G401.6 (cell line): Measurements from ENCODE around the gene ZBTB32.
A peak's percentile ranks its signal among the peaks of the same experiment; 100 is the strongest.
"Not testable (repeated sequence)": the region's sequence is repeated elsewhere in the genome, so short reads cannot be mapped to it uniquely, and the experiment has no call there.

Experiments
- FAIRE-seq: peaks from 2 replicates; lab custom pipeline; 2012; peaks lifted over from hg19 to GRCh38; lab: Jason Lieb, UNC

The ZBTB32 gene, protein sequence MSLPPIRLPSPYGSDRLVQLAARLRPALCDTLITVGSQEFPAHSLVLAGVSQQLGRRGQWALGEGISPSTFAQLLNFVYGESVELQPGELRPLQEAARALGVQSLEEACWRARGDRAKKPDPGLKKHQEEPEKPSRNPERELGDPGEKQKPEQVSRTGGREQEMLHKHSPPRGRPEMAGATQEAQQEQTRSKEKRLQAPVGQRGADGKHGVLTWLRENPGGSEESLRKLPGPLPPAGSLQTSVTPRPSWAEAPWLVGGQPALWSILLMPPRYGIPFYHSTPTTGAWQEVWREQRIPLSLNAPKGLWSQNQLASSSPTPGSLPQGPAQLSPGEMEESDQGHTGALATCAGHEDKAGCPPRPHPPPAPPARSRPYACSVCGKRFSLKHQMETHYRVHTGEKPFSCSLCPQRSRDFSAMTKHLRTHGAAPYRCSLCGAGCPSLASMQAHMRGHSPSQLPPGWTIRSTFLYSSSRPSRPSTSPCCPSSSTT

GRCh38 chr19:35704218-35704617 lies at the start of gene ZBTB32:
Gene ZBTB32 (plus strand): TSS chr19:35704558. CDS start chr19:35714627, 10,069 bp downstream.
- FAIRE-seq: no peak

GRCh38 chr19:35654828-35655227 lies 49.5 kb upstream of the ZBTB32 start:
- FAIRE-seq: not testable (repeated sequence)

GRCh38 chr19:35655600-35655999 lies 48.8 kb upstream of the ZBTB32 start:
- no peak for FAIRE-seq

DNA sequence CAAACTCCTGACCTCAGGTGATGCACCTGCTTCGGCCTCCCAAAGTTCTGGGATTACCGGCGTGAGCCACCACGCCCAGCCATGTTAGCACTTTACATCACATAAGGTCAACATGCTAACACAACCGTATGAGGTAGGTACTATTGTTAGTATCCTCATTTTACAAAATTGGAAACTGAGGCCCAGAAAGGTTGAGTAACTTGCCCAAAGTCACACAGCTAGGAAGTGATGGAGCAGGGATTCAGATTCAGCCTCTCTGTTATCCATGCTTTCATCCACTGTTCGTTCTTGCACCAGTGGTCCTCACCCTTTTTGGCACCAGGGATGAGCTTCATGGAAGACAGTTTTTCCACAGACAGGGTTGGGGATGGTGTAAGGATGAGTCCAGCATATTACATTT lies 47.7 kb upstream of the ZBTB32 start:
- FAIRE-seq: no peak

DNA sequence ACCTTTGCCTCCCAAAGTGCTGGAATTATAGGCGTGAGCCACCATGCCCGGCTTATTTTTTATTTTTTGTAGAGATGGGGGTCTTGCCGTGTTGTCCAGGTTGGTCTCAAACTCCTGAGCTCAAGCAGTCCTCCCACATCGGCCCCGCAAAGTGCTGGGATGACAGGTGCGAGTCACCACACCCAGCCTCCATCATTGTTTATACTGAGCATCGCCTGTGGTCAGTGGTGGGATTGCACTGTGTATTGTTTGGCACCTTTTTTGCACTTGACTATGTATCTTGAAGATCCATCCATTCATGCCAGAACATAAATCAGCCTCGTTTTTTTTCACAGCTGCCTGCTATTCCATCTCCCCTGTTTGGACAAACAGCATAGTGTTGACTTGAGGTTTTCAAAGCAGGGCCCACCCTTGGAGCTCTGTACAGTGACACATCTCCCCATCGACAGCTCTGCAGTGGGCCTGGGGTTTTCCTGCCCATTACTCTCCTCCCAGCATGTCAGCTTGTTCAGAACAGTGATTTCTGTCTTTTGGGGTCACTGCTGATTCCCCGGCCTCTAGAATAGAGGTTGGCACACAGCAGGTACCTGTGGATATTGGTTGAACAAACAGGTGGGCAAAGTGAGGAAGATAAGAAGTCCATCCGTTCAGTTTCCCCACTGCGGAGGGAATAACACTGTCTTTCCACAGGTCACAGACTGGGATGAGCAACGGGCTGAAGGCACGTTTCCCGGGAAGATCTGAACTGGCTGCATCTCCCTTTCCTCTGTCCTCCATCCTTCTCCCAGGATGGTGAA lies 46.3 kb upstream of the ZBTB32 start:
- FAIRE-seq: no peak

DNA sequence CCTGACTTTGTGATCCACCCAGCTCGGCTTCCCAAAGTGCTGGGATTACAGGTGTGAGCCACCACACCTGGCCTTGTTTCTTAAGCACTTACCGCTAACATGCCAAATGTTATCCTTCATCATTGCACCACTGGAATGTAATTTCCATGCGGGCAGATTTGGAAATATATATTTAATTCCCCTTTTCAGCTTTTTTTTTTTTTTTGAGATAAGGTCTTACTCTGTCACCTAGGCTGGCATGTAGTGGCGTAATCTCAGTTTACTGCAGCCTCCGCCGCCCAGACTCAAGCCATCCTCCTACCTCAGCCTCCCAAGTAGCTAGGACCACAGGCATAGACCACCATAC lies 42.4 kb upstream of the ZBTB32 start:
- no peak for FAIRE-seq

DNA sequence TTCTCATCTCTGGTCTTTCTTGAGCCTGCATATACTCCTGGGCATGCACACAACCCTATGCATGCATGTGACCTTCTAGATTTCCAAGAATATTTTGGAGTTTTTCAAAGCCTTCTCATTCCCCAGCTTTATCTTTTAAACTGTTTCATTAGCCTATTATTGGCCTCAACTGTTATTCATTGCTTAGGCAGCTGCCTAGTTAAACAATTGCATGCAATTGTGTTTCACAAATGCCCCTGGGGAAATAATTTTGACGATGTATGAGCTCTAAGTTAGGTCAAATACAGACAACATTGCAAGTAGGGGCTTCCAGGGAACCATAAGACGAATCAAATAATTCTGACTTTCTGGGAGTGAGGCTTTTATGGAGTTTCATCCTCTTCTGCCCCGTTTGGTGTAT lies 40.4 kb upstream of the ZBTB32 start:
- no peak for FAIRE-seq

- FAIRE-seq: no peak
Measured at GRCh38 chr19:35665157-35665556, 39.2 kb upstream of the ZBTB32 start.

DNA sequence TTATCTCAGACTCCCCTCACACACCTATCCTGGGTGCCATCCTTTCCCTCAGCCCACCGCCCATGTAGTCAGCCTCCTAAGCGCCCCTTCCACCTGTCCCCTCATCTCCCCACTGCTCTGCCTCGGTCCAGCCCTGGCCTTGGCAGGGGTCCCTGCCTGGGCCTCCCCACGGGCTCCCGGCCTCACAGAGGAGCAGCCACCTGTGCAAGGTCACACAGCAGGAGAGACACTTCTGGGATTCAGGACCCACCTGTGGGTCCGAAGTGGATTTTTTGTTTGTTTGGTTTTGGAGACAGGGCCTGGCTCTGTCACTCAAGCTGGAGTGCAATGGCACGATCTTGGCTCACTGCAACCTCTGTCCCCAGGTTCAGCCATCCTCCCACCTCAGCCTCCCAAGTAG lies 38.8 kb upstream of the ZBTB32 start:
- FAIRE-seq: no peak

- no peak for FAIRE-seq
Measured at GRCh38 chr19:35666251-35666913, 38.0 kb upstream of the ZBTB32 start, which contains the start of gene UPK1A. Gene UPK1A (plus strand): TSS chr19:35666517. CDS start chr19:35666813, 296 bp downstream.

GRCh38 chr19:35669566-35669965 lies 34.8 kb upstream of the ZBTB32 start:
- FAIRE-seq: no peak

GRCh38 chr19:35669974-35670373 lies 34.4 kb upstream of the ZBTB32 start:
- FAIRE-seq: no peak

GRCh38 chr19:35670686-35671085 lies 33.7 kb upstream of the ZBTB32 start:
- FAIRE-seq: no peak

GRCh38 chr19:35671818-35672217 lies 32.5 kb upstream of the ZBTB32 start:
- no peak for FAIRE-seq

DNA sequence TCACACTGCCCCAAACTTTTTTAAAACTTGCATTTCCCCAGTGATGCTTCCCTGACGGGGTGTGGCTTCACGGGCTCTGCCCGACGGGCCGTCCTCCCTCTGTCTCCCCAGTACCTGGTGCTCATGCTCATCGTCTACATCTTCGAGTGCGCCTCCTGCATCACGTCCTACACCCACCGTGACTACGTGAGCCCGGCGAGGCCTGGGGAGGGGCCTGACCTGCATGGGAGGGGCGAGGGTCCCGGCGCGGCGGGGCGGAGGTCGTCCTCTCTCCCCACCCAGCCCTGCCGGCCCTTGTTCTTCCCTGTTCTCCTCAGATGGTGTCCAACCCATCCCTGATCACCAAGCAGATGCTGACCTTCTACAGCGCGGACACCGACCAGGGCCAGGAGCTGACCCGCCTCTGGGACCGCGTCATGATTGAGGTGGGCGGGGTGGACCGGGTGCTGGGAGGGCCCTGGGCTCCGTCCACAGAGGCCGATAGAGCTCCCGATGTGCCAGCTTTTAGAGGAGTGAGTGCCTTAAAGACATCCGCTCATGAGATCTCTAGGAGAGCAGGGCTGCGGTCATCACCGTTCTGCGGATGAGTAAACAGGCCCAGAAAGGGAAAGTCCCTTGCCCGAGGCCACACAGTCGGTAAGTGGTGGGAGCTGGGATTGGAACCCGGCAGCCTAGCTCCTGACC lies 31.1 kb upstream of the ZBTB32 start:
- FAIRE-seq: no peak

DNA sequence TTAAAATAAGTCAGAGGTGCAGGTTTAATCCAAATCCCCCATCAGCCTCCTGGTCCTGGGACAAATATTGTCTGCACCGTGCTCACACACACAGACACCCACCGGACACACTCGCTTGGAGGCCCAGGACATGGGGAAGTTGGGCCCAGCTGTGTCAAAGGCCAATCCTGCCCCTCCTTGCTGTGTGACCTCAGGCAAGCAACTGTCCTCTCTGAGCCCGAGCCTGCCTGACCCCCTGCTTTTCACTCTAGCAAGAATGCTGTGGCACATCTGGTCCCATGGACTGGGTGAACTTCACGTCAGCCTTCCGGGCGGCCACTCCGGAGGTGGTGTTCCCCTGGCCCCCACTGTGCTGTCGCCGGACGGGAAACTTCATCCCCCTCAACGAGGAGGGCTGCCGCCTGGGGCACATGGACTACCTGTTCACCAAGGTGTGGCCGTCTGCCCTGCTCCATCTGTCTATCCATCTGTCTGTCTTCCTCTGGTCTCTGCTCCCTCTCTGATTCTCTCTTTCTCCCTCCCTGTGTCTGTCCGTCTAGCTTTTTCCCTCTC lies 28.7 kb upstream of the ZBTB32 start:
- FAIRE-seq: no peak

DNA sequence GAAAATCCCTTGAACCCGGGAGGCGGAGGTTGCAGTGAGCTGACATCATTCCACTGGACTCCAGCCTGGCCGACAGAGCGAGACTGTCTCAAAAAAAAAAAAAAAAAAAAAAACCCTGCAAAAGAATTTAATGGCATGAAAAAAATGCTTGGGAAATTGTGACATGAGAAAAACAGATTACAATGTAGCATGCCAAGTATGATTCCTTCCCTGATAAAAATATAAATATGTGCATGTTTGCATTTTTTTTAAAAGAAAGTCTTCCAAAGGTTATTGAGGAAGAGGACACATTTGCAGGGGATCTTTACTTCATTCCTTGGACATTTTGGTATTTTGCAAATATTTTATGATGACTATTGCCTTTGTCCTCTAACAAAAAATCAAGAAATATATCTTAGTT lies 14.5 kb upstream of the ZBTB32 start:
- FAIRE-seq: no peak

DNA sequence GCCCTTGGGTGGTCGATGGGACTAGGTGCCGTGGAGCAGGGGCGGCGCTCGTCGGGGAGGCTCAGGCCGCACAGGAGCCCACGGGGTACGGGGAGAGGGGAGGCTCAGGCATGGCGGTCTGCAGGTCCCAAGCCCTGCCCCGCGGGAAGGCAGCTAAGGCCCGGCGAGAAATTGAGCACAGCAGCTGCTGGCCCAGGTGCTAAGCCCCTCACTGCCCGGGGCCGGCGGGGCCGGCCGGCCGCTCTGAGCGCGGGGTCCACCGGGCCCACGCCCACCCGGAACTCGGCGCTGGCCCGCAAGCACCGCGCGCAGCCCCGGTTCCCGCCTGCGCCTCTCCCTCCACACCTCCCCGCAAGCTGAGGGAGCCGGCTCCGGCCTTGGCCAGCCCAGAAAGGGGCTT lies 13.3 kb upstream of the ZBTB32 start:
- FAIRE-seq: not testable (repeated sequence)

DNA sequence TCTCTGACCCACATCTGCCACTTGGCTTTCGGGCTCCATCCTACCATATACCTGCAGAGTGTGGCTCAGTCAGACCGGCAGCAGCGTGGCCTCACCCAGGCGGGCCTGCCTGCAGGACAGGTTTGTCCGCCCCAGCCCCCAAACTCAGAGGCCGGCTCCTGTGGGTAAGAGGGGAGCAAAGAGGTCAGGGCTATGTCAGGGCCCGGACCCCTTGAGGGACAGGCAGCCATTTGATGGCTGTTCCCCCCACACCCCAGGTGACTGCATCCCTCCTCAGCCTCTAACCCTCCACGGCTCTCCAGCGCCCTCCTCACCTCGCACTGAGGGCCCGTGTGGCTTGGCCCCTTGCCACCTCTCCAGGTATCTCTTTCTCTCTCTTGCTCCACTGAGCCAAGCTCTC lies 12.3 kb upstream of the ZBTB32 start:
- no peak for FAIRE-seq

DNA sequence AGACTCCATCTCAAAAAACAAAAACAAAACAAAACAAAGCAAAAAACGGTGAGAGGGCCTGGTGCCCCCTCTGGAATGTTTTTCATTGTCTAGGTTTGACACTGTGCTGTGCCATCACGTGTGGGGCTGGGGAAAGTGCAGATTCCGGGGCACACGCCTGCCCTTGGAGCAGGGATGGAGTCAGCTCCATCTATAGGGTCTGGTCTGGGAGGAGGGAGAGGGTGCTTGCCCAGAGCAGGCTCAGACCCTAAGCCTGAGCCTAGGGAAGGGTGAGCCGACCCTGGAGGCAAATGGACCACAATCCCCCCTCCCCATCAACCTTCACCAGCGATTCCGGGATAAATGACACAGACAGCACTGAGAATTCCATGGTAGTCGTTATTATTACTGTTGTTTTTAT lies 10.9 kb upstream of the ZBTB32 start:
- no peak for FAIRE-seq

DNA sequence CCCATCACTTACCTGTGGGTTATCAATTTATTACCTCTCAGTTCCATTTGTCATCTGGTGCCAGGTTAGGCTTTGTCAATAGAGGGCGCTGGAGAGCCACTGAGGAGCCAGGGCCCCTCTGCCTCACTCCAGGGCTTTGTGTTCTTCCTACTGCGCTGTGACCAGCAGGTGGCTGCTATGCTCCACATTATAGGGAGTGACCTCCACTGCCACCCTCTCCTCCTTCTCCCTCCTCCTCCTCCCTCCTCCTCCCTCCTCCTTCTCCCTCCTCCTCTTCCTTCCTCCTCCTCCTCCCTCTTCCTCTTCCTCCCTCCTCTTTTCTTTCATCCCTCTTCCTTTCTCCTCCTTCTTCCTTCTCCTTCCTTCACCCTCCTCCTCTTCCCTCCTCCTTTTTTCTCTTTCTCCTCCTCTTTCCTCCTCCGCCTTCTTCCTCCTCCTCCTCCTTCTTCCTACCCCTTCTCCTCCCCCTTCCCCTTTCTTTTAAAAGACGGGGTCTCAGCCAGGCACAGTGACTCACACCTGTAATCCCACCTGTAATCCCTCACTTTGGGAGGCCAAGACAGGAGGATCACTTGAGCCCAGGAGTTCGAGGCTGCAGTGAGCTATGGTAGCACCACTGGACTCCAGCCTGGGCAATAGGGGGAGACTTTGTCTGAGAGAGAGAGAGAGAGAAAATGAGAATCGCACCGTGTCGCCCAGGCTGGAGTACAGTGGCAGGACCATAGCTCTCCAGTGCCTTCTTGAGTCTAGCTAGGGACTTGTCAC lies 10.3 kb upstream of the ZBTB32 start:
- FAIRE-seq: peak; percentile 83
